Naive thymus-derived CD8-positive, alpha-beta T cell (primary cell): ENCODE data around the gene SYCP3. TPM values are rescaled to one million over a fixed set of nuclear protein-coding genes. Genes with fewer than 3 reads are reported as not detected.
A peak's percentile ranks its signal among the peaks of the same experiment; 100 is the strongest.

ENCODE experiments used
- ATAC-seq, 2 donors: fragments of 150-1000 bp; cut with Tn5 transposase in 1 of 2; sonication (Bioruptor Pico), chemical (Tn5 transposase) in 1 of 2; 1 replicate in 1 of 2; 2 replicates in 1 of 2; pipeline ENCODE4 v1.10.0; 2021; ENCODE audit warnings: mild to moderate bottlenecking in 2 of 2, moderate library complexity in 2 of 2
- POLR2A ChIA-PET: fragments of 350-600 bp; sonication (Branson Sonifier 250); formaldehyde crosslinking; loops from one replicate; lab custom pipeline; 2021; ENCODE audit warnings: antibody characterized with exemption; lab: Charles Lee
- DNase-seq, 10 donors: peaks; one replicate each; pipeline versions ENCODE4 v3.0.0 to v3.0.0-alpha.2; 2020 to 2022
- H3K27ac Mint-ChIP-seq, 10 donors: one replicate each; pipeline ENCODE4 v1.8.0; 2020 to 2022; ENCODE audit warnings: mild to moderate bottlenecking in 10 of 10, mixed read lengths in 10 of 10, moderate library complexity in 4 of 10, inconsistent platforms in 1 of 10
- H3K27me3 Mint-ChIP-seq, 5 donors: one replicate each; pipeline ENCODE4 v1.8.0; 2021 to 2022; ENCODE audit warnings: mixed read lengths in 5 of 5
- H3K36me3 Mint-ChIP-seq, 3 donors: one replicate each; pipeline ENCODE4 v1.8.0; 2020 to 2022; ENCODE audit warnings: mixed read lengths in 3 of 3, mild to moderate bottlenecking in 2 of 3, inconsistent platforms in 1 of 3
- H3K4me1 Mint-ChIP-seq, 4 donors: one replicate each; pipeline ENCODE4 v1.8.0; 2021 to 2022; ENCODE audit warnings: mixed read lengths in 4 of 4
- H3K4me3 Mint-ChIP-seq, 10 donors: one replicate each; pipeline ENCODE4 v1.8.0; 2020 to 2022; ENCODE audit warnings: mild to moderate bottlenecking in 10 of 10, mixed read lengths in 10 of 10, moderate library complexity in 6 of 10, inconsistent platforms in 1 of 10
- H3K9me3 Mint-ChIP-seq, 9 donors: one replicate each; pipeline ENCODE4 v1.8.0; 2020 to 2022; ENCODE audit warnings: mixed read lengths in 9 of 9, mild to moderate bottlenecking in 3 of 9, inconsistent platforms in 1 of 9, moderate library complexity in 1 of 9
- polyA plus RNA-seq, 3 donors: library from polyadenylated mRNA; unstranded; fragments of 300-500 nt; fragmentation: Illumina TruSeq; gene quantifications; one replicate each; pipeline ENCODE4 v1.2.3, GENCODE V29; 2021
- total RNA-seq, 8 experiments: library from RNA in 2 of 8; stranded (reverse) in 2 of 8; gene quantifications; one replicate each; pipeline ENCODE4 v1.2.3 and lab custom pipeline; 2021 to 2026

The SYCP3 gene
- total and polyA plus RNA-seq, 5 experiments from 2014 or later = 0.07 to 1.6 (median 0.52) TPM; not detected in 1

DNA sequence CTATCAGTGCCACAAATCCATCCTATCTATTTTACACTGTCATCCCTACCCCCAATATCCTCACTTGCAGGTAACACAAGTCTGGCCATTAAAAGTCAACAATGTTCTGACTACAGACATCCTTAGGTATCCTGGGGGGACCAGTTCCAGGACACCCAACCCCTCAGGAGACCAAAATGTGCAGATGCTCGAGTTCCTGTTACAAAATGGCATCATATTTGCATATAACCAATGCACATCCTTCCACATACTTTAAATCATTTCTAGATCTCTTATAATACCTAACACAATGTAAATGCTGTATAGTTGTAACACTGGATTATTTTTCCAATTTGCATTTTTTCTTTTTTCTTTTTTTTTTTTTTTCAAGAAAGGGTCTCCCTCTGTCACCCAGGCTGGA is 6.9 kb downstream of the SYCP3 start:
- ATAC-seq = no peak
- H3K27me3 Mint-ChIP-seq = no peaks in the 10 kb centered on the region
- peaks cover 0 to 24% (median 9%) of the 10 kb centered on the region in 3 donors for H3K36me3 Mint-ChIP-seq
- H3K9me3 Mint-ChIP-seq = no peaks in the 10 kb centered on the region
- DNase-seq = no peak
- H3K4me1 Mint-ChIP-seq = peaks cover 0 to 6% (median 0%) of the 10 kb centered on the region in 4 donors
- no peak overlapping the region for H3K27ac Mint-ChIP-seq
- POLR2A ChIA-PET = no interaction called here
- H3K4me3 Mint-ChIP-seq = no peak overlapping the region

DNA sequence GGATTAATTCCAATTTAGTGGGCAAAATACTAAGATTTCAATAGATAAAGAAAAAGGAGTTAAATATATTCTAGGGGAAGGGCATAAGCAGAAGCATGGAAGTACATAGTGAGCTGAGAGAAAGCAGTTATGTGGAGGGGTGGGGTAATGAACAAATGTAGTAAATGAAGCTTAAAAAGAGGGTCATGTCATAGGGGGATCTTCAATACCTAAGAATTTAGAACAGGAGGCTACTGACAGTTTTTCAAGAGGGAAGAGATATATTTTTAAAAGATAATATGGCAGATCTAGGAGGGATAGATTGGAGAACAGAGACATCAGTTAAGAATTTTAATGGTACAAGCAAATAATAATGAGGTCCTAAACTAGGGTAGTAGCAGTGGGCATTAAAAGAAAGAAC is 9.4 kb downstream of the SYCP3 start:
- Mint-ChIP-seq H3K27me3 (no peaks in the 10 kb centered on the region), H3K36me3 (peaks cover 0 to 31% (median 9%) of the 10 kb centered on the region in 3 donors), H3K4me1 (peaks cover 0 to 6% (median 0%) of the 10 kb centered on the region in 4 donors), H3K27ac (no peak overlapping the region), H3K9me3 (no peaks in the 10 kb centered on the region), H3K4me3 (no peak overlapping the region)
- POLR2A ChIA-PET = no interaction called here
- DNase-seq (no peak), ATAC-seq (no peak)

DNA sequence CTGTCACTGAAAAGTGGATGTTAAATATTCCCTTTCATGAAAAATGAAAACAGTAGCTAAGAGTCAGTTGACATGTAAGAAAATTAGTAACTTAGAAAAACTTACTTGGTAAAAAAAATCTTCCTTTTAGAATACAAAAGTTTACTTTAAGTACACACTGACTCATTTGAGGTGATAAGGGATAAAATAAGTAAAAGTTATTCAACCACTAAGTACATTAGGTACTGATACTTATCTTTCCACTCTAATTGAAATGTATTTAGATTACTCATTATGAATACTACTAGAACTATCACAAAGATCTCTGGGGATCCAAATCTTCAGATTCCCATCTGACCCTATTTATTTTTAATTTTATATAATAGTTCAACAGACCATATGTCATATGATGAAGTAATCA is 12.2 kb downstream of the SYCP3 start:
- Mint-ChIP-seq H3K27me3 (no peaks in the 10 kb centered on the region), H3K4me1 (peaks cover 0 to under 1% (median 0%) of the 10 kb centered on the region in 4 donors), H3K36me3 (peaks cover 0 to 21% (median 4%) of the 10 kb centered on the region in 3 donors), H3K9me3 (no peaks in the 10 kb centered on the region), H3K4me3 (no peak overlapping the region), H3K27ac (no peak overlapping the region)
- no peak for DNase-seq
- no peak for ATAC-seq
- POLR2A ChIA-PET = no interaction called here

DNA sequence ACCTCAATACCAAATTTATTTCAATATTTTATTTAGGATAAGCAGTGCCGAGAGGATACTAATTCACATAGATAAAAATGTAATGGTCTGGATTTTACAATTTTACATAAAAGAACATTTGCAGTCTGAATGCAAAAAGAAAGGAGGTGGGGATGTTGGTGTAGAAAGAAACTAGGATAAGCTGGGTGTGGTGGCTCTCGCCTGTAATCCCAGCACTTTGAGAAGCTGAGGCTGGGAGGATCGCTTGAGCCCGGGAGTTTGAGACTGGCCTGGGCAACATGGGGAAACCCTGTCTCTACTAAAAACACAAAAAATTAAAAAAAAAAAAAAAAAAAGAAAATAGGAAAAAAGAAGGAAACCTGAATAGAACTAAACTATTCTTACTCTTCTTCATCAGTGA is 16.9 kb downstream of the SYCP3 start:
- Mint-ChIP-seq H3K4me1 (no peaks in the 10 kb centered on the region), H3K36me3 (peaks cover 0 to 13% (median 0%) of the 10 kb centered on the region in 3 donors), H3K27me3 (no peaks in the 10 kb centered on the region), H3K9me3 (no peaks in the 10 kb centered on the region), H3K27ac (no peak overlapping the region), H3K4me3 (no peak overlapping the region)
- POLR2A ChIA-PET = no interaction called here
- ATAC-seq = no peak
- DNase-seq = no peak

DNA sequence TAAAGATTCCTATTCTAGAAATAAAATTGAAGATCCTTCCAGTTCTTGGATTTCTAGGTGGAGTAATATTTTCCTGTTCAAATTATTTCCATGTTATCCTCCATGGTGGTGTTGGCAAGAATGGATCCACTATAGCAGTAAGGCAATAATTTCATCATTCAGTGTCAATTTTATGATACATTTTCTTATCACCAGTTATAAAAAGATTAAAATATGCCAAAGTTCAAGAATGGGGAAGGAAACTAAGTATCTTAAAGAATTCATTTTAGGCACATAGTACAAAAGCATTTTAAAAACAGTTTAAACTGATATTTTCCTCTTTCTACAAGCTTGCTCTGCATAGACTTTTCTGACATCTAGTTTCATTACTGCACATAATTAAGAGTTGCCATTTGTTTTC is 19.1 kb downstream of the SYCP3 start:
- no peaks in the 10 kb centered on the region for H3K27me3 Mint-ChIP-seq
- no peak overlapping the region for H3K27ac Mint-ChIP-seq
- POLR2A ChIA-PET = no interaction called here
- peaks cover 0 to 8% (median 0%) of the 10 kb centered on the region in 3 donors for H3K36me3 Mint-ChIP-seq
- ATAC-seq = no peak
- peaks cover 0 to under 1% (median 0%) of the 10 kb centered on the region in 4 donors for H3K4me1 Mint-ChIP-seq
- no peak for DNase-seq
- H3K9me3 Mint-ChIP-seq = no peaks in the 10 kb centered on the region
- H3K4me3 Mint-ChIP-seq = no peak overlapping the region

DNA sequence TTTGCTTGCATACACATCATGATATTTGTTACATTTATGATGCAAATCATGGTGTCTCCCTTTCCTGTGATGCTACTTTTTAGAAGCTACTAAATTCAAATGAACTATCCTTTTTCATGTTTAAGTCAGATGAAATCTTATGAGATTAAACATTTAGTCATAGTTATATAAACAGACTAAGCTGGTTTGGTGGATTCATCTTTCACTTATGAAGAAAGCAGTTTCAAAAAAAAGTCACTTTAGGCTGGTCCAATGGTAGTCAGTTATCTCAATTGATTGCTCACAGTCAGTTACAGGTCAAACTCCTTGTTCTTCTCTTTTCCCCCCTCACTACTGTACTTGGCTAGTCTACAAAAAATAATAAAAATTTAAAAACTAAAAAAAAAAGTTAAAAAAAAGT is 19.7 kb downstream of the SYCP3 start:
- no peak overlapping the region for H3K4me3 Mint-ChIP-seq
- POLR2A ChIA-PET = no interaction called here

DNA sequence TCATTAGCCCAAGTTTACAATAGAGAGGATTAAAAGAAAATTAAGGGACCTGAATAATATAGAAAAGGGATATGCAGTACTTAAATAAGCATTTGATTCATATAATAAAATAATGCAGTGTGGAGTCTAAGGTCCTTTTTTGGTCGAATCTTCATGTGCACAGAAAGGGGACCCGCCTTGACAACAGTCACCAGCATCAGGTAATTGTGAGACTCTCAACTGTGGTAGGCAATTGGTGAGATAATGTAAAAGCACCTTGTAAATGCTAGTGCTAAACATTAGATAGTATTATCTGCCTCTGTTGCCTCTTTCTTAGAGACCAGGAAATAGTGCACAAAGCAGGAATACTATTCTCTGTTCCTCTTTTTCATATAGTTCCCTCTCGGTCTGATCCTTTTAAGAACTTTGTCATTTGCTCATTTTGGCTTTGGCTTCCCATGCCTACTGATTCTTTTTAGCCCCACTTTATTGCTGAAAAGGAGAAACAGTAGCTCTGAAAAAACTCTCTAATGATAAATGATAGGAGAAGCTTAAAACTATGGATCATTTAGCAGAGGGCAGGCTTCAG is 24.3 kb downstream of the SYCP3 start:
- Mint-ChIP-seq H3K9me3 (no peaks in the 10 kb centered on the region), H3K4me3 (no peak overlapping the region), H3K36me3 (peaks cover 0 to under 1% (median 0%) of the 10 kb centered on the region in 3 donors), H3K27me3 (no peaks in the 10 kb centered on the region), H3K27ac (no peak overlapping the region), H3K4me1 (peaks cover 3 to 10% (median 6%) of the 10 kb centered on the region in 4 donors)
- DNase-seq = no peak
- POLR2A ChIA-PET = no interaction called here
- ATAC-seq = no peak

More for the DNA sequence above, 19.7 kb downstream of the SYCP3 start:
- no peak overlapping the region for H3K27ac Mint-ChIP-seq
- no peaks in the 10 kb centered on the region for H3K9me3 Mint-ChIP-seq
- H3K27me3 Mint-ChIP-seq = no peaks in the 10 kb centered on the region
- peaks cover 0 to 5% (median 0%) of the 10 kb centered on the region in 3 donors for H3K36me3 Mint-ChIP-seq
- DNase-seq (no peak), ATAC-seq (no peak)
- H3K4me1 Mint-ChIP-seq = peaks cover 0 to 4% (median 0%) of the 10 kb centered on the region in 4 donors

DNA sequence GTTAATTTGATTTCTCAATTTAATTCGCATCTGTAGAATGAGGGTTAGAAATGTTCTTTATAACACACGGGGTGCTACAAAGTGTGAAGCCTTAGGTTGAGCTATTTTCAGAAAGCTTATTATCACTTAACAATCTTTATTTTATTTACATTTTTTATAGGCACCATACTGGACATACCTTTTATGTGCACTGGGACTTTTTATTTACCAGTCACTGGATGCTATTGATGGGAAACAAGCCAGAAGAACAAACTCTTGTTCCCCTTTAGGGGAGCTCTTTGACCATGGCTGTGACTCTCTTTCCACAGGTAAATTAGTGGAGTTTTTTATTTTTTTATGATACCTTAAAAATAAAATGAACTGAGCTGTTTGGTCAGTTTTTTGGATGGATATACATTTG is 25.3 kb downstream of the SYCP3 start:
- no peaks in the 10 kb centered on the region for H3K9me3 Mint-ChIP-seq
- H3K4me3 Mint-ChIP-seq = no peak overlapping the region
- DNase-seq (no peak), ATAC-seq (no peak)
- no peak overlapping the region for H3K27ac Mint-ChIP-seq
- POLR2A ChIA-PET = no interaction called here
- peaks cover 8 to 19% (median 12%) of the 10 kb centered on the region in 4 donors for H3K4me1 Mint-ChIP-seq
- no peaks in the 10 kb centered on the region for H3K27me3 Mint-ChIP-seq
- H3K36me3 Mint-ChIP-seq = no peaks in the 10 kb centered on the region

DNA sequence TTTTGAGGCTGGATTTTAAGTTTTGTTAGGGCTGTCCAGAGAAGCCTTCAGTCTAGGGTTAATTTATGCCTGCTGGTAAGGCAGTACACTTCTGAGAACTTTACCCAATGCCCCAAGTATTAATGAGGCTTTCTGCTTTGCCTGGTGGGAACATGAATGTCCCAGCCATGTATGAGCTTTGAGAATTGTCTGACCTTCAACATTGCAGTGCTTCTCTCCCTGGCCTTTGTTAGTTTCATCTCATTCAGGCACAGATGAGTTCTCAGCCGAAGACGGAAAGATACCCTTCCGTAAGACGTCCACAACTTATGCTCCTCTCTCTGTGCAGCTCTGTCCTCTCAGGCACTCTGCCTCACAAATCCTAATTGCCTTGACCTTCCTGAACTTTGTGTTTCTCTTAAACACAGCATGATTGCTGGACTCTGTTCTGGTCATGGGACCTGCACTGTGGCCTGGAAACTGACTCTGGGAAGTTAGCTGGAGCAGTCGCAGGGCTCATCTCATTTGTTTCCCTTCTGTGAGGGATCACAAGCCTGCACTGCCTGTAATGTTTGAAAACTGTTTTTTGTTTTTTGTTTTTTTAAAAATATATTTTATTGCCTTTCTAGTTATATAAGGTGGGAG is 26.1 kb downstream of the SYCP3 start:
- no peak overlapping the region for H3K4me3 Mint-ChIP-seq
- no peaks in the 10 kb centered on the region for H3K9me3 Mint-ChIP-seq
- no peak for ATAC-seq
- no peaks in the 10 kb centered on the region for H3K36me3 Mint-ChIP-seq
- no peak for DNase-seq
- no peaks in the 10 kb centered on the region for H3K27me3 Mint-ChIP-seq
- H3K27ac Mint-ChIP-seq = no peak overlapping the region
- H3K4me1 Mint-ChIP-seq = peaks cover 8 to 21% (median 12%) of the 10 kb centered on the region in 4 donors
- POLR2A ChIA-PET = no interaction called here

DNA sequence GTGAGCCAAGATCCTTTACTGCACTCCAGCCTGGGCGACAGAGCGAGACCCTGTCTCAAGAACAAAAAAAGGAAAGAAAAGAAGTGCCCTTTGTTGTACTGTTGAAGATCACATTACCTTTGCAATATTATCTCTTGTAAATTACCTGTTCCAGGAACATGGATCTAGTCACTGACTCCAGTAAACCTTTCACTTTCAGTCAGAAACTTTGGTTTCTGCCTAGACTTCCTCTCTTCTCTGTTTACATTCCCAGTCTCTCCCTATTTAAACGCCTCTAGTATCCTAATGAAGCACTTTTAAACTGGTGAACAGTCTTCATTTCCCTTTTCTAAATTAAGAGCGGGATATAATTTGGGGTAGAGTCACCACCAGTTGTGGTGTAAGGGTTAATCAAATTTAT is 29.0 kb downstream of the SYCP3 start:
- Mint-ChIP-seq H3K9me3 (no peaks in the 10 kb centered on the region), H3K27me3 (no peaks in the 10 kb centered on the region), H3K4me3 (no peak overlapping the region), H3K36me3 (no peaks in the 10 kb centered on the region), H3K27ac (no peak overlapping the region), H3K4me1 (peaks cover 14 to 33% (median 19%) of the 10 kb centered on the region in 4 donors)
- POLR2A ChIA-PET = interaction anchor here (0.9 kb wide), 1 partner anchor 10 kb away, joined by 3 read pairs; no protein-coding TSS in a partner anchor
- ATAC-seq (no peak), DNase-seq (no peak)

DNA sequence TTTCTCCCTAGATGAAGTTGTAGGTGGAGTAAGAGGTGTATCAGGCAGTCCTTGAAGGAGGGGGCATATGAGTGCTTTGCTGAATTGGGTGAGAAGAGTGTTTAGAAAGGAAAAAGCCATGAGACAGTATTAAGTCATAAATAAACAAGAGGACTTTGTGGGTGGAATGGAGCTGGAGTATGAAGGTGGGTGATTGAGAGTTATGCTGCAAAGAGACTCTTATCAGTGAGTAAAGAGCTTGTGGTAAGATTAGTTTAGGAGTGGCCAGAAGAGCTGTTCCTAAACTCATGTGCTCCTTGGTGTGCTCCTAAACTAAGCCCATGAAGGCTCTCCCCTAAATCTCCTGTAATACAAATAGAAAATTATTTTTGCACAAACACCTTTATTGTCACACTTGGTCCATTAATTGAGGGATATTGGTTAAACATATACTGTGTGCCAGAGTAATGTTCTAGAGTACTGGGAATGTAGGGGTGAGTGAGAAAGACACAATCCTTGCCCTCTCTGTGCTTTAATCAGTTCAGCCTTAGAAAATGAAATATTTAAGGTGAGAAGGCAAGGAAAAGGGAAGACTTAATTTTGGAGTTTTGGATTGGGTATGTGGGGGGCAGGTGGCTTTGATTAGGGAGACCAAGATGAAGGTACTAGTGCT is 32.0 kb downstream of the SYCP3 start:
- no peak for DNase-seq
- H3K36me3 Mint-ChIP-seq = no peaks in the 10 kb centered on the region
- no peaks in the 10 kb centered on the region for H3K27me3 Mint-ChIP-seq
- no peak for ATAC-seq
- no peak overlapping the region for H3K4me3 Mint-ChIP-seq
- peaks cover 14 to 38% (median 20%) of the 10 kb centered on the region in 4 donors for H3K4me1 Mint-ChIP-seq
- H3K9me3 Mint-ChIP-seq = no peaks in the 10 kb centered on the region
- H3K27ac Mint-ChIP-seq = peak overlapping the region in 2 of 10 donors; percentile 2 to 84
- POLR2A ChIA-PET = no interaction called here

DNA sequence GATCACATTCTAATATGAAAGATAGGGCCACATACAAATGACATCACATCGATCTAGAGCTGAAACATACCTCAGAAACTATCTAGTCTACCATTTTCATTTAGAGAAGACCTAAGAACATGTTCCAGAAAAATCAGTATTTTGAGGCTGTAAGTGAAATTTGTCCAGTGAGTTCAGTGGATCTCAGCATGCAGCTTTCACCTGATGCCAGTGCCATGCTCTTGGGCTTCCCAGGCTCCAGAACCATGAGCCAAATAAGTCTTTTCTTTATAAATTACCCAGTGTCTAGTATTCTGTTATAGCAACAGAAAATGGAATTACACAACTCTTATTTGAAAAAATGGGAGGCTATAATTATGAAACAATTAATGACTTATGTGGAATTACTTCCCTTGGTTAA is 32.9 kb downstream of the SYCP3 start:
- POLR2A ChIA-PET = no interaction called here
- no peaks in the 10 kb centered on the region for H3K9me3 Mint-ChIP-seq
- no peak for ATAC-seq

DNA sequence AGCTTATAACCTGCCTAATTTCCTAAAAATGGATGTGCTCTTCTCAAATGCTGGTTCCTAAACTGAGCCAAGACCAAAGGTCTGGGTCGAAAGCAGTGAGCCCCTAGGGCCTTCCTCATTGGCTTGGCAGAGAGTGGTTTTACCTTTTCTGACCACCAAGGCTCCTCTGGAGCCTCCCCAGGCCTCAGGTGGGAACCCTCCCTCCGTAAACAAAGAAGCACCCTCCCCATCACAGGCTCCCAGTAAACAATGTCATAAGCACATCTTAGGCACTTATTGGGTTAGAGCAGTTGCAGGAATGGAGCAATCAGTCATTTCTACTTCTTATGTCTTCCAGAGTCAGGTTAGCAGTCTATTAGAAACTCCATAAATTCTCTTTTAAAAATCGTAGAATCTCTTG is 35.8 kb downstream of the SYCP3 start:
- H3K4me3 Mint-ChIP-seq = no peak overlapping the region
- no peaks in the 10 kb centered on the region for H3K27me3 Mint-ChIP-seq
- ATAC-seq (no peak), DNase-seq (no peak)
- POLR2A ChIA-PET = no interaction called here
- peaks cover 14 to 60% (median 39%) of the 10 kb centered on the region in 4 donors for H3K4me1 Mint-ChIP-seq
- H3K36me3 Mint-ChIP-seq = no peaks in the 10 kb centered on the region
- H3K9me3 Mint-ChIP-seq = no peaks in the 10 kb centered on the region
- H3K27ac Mint-ChIP-seq = peak overlapping the region in 1 of 10 donors; percentile 1

More for the DNA sequence above, 32.9 kb downstream of the SYCP3 start:
- H3K27me3 Mint-ChIP-seq = no peaks in the 10 kb centered on the region
- DNase-seq = no peak
- H3K4me3 Mint-ChIP-seq = no peak overlapping the region
- no peaks in the 10 kb centered on the region for H3K36me3 Mint-ChIP-seq
- peaks cover 14 to 45% (median 24%) of the 10 kb centered on the region in 4 donors for H3K4me1 Mint-ChIP-seq
- no peak overlapping the region for H3K27ac Mint-ChIP-seq
